CD14-positive monocyte (primary cell): Measurements from ENCODE around the gene SLF2. TPM values are rescaled to one million over a fixed set of nuclear protein-coding genes. Genes with fewer than 3 reads are reported as not detected.
A peak's percentile ranks its signal among the peaks of the same experiment; 100 is the strongest.

ENCODE experiments used
- DNase-seq, 3 donors: peaks; one replicate each; pipeline ENCODE4 v3.0.0-alpha.2; 2011 to 2022
- H2AFZ ChIP-seq: 2 replicates; pipeline ENCODE4 v1.6.0; 2012; ENCODE audit warnings: mild to moderate bottlenecking, low read depth, low read length, inconsistent platforms; ENCODE audit not compliant: insufficient read depth, poor library complexity, severe bottlenecking
- H3K27ac ChIP-seq, 2 donors: 1 replicate in 1 of 2; 2 replicates in 1 of 2; pipeline ENCODE4 v1.5.1; 2012 to 2013; ENCODE audit warnings: low read length in 2 of 2, control low read depth in 1 of 2, inconsistent platforms in 1 of 2, low read depth in 1 of 2, mild to moderate bottlenecking in 1 of 2
- H3K27me3 ChIP-seq, 2 donors: one replicate each; pipeline versions ENCODE4 v1.6.0 to v1.6.1; 2011 to 2013; ENCODE audit warnings: low read length in 2 of 2; ENCODE audit not compliant: control insufficient read depth in 2 of 2, insufficient read depth in 2 of 2
- H3K36me3 ChIP-seq, 2 donors: replicated peaks in 1 of 2; 1 replicate in 1 of 2; 2 replicates in 1 of 2; pipeline versions ENCODE4 v1.5.1 to v1.6.1; 2012 to 2013; ENCODE audit warnings: low read length in 2 of 2, control low read depth in 1 of 2, inconsistent platforms in 1 of 2, mild to moderate bottlenecking in 1 of 2; ENCODE audit not compliant: insufficient read depth in 2 of 2, control insufficient read depth in 1 of 2
- H3K4me1 ChIP-seq, 2 donors: 1 replicate in 1 of 2; 2 replicates in 1 of 2; pipeline versions ENCODE4 v1.5.1 to v1.6.1; 2012 to 2013; ENCODE audit warnings: low read length in 2 of 2, control low read depth in 1 of 2, inconsistent platforms in 1 of 2, mild to moderate bottlenecking in 1 of 2, moderate library complexity in 1 of 2; ENCODE audit not compliant: insufficient read depth in 2 of 2, control insufficient read depth in 1 of 2
- H3K4me2 ChIP-seq: replicated peaks from 2 replicates; pipeline ENCODE3; 2012; ENCODE audit warnings: low read length, moderate library complexity, mild to moderate bottlenecking; ENCODE audit not compliant: poor library complexity, severe bottlenecking; ENCODE audit errors: extremely low read depth
- H3K4me3 ChIP-seq, 3 experiments: fragments of 200-600 bp in 1 of 3; sonication (generic) in 1 of 3; replicated peaks in 1 of 3; 1 replicate in 2 of 3; 2 replicates in 1 of 3; pipeline ENCODE4 v1.5.1; 2011 to 2013; ENCODE audit warnings: low read length in 3 of 3, mild to moderate bottlenecking in 3 of 3, control low read depth in 2 of 3, low read depth in 2 of 3, inconsistent platforms in 1 of 3, moderate library complexity in 1 of 3
- H3K79me2 ChIP-seq: 2 replicates; pipeline ENCODE4 v1.6.0; 2012; ENCODE audit warnings: mild to moderate bottlenecking, control low read depth, inconsistent platforms, low read length, moderate library complexity; ENCODE audit not compliant: insufficient read depth
- H3K9ac ChIP-seq: 2 replicates; pipeline ENCODE4 v1.6.0; 2017; ENCODE audit warnings: low read length, mild to moderate bottlenecking; ENCODE audit not compliant: insufficient read depth, poor library complexity, severe bottlenecking
- H3K9me3 ChIP-seq, 2 donors: replicated peaks in 1 of 2; 1 replicate in 1 of 2; 2 replicates in 1 of 2; pipeline versions ENCODE4 v1.5.1 to v1.6.1; 2012 to 2013; ENCODE audit warnings: low read length in 2 of 2, control low read depth in 1 of 2; ENCODE audit not compliant: control insufficient read depth in 1 of 2, insufficient read depth in 1 of 2
- H4K20me1 ChIP-seq: 2 replicates; pipeline ENCODE4 v1.6.0; 2012; ENCODE audit warnings: mild to moderate bottlenecking, low read length, control low read depth, moderate library complexity; ENCODE audit not compliant: insufficient read depth
- H3K27ac Mint-ChIP-seq, 7 donors: one replicate each; pipeline ENCODE4 v1.8.0; 2020; ENCODE audit warnings: mild to moderate bottlenecking in 7 of 7, mixed read lengths in 7 of 7, moderate library complexity in 6 of 7, inconsistent platforms in 2 of 7
- H3K27me3 Mint-ChIP-seq, 3 donors: one replicate each; pipeline ENCODE4 v1.8.0; 2021 to 2022; ENCODE audit warnings: low read depth in 3 of 3, mild to moderate bottlenecking in 3 of 3, mixed read lengths in 3 of 3, moderate library complexity in 3 of 3, inconsistent platforms in 1 of 3
- H3K36me3 Mint-ChIP-seq, 2 donors: one replicate each; pipeline ENCODE4 v1.8.0; 2020; ENCODE audit warnings: mixed read lengths in 2 of 2, inconsistent platforms in 1 of 2, mild to moderate bottlenecking in 1 of 2
- H3K4me1 Mint-ChIP-seq: one replicate; pipeline ENCODE4 v1.8.0; 2020; ENCODE audit warnings: mild to moderate bottlenecking, mixed read lengths
- H3K4me3 Mint-ChIP-seq, 2 donors: one replicate each; pipeline ENCODE4 v1.8.0; 2020; ENCODE audit warnings: mild to moderate bottlenecking in 2 of 2, mixed read lengths in 2 of 2, moderate library complexity in 1 of 2
- H3K9me3 Mint-ChIP-seq, 7 donors: one replicate each; pipeline ENCODE4 v1.8.0; 2020 to 2022; ENCODE audit warnings: mixed read lengths in 7 of 7, mild to moderate bottlenecking in 6 of 7, moderate library complexity in 6 of 7, inconsistent platforms in 2 of 7
- CTCF ChIP-seq: fragments of 200-600 bp; IDR thresholded peaks from one replicate; pipeline ENCODE4 v1.8.0; 2022; ENCODE audit warnings: antibody characterized with exemption, mild to moderate bottlenecking
- WGBS: methylation state at CpG from one replicate; pipeline ENCODE4 v1.1.5; 2013; ENCODE audit warnings: missing lambda C conversion rate; ENCODE audit not compliant: insufficient coverage; 5-methylcytosine and 5-hydroxymethylcytosine counted together
- intact Hi-C, 2 donors: fragments of 100-400 bp; cut with micrococcal nuclease; formaldehyde crosslinking; loops; one replicate each; pipeline versions ENCODE4 v1.15.0 to v1.15.1; 2023
- polyA plus RNA-seq, 3 donors: library from polyadenylated mRNA; depleted of rRNA in 1 of 3; unstranded in 2 of 3; stranded (reverse) in 1 of 3; fragments of 300-500 nt in 2 of 3; fragments of >200 nt in 1 of 3; fragmentation: Illumina TruSeq in 2 of 3; gene quantifications; 1 replicate in 2 of 3; 2 replicates in 1 of 3; pipeline ENCODE4 v1.2.3, GENCODE V29; 2012 to 2021

The SLF2 gene
- polyA plus RNA-seq, 3 donors, result 5.8 to 11.3 (median 6.4) TPM

- Histone ChIP-seq H3K79me2 (peaks cover 30% of the 10 kb centered on the region), H3K9ac (no peak overlapping the region), H3K4me2 (no peak overlapping the region), H3K9me3 (no peaks in the 10 kb centered on the region), H3K27me3 (no peaks in the 10 kb centered on the region), H3K27ac (no peak overlapping the region), H4K20me1 (peaks cover 33% of the 10 kb centered on the region), H3K4me1 (peaks cover 20 to 22% of the 10 kb centered on the region in 2 donors), H2AFZ (peak overlapping the region; percentile 100), H3K36me3 (peaks cover 5 to 13% of the 10 kb centered on the region in 2 donors), H3K4me3 (no peak overlapping the region)
- no peak overlapping the region for H3K4me3 Mint-ChIP-seq
- TF ChIP-seq CTCF, result no peak
- peaks cover 31% of the 10 kb centered on the region for H3K4me1 Mint-ChIP-seq
- no peak overlapping the region for H3K27ac Mint-ChIP-seq
- DNase-seq, result no peak
- H3K9me3 Mint-ChIP-seq, result no peaks in the 10 kb centered on the region
- intact Hi-C loops, result loop anchor here (5.0 to 10.0 kb wide), 2 partner anchors 73 to 76 kb away; partner anchors contain the start of genes MRPL43 (in 2 of the 2) and TWNK (in 2 of the 2)
- WGBS, result no CpG with 5 or more reads among the region's 4 CpGs
- peaks cover 0 to 4% (median 2%) of the 10 kb centered on the region in 3 donors for H3K27me3 Mint-ChIP-seq
- peaks cover 8 to 9% of the 10 kb centered on the region in 2 donors for H3K36me3 Mint-ChIP-seq
Measured at GRCh38 chr10:100911472-100911871, 1.3 kb upstream of the SLF2 start.

- Histone ChIP-seq H3K4me3 (peak overlapping the region; percentile 52 to 99 (median 79)), H3K27me3 (no peaks in the 10 kb centered on the region), H3K9ac (peak overlapping the region; percentile 69), H3K36me3 (peaks cover 11 to 19% of the 10 kb centered on the region in 2 donors), H3K9me3 (no peaks in the 10 kb centered on the region), H2AFZ (peak overlapping the region; percentile 100), H3K27ac (peak overlapping the region; percentile 47 to 85), H3K4me1 (peaks cover 20 to 22% of the 10 kb centered on the region in 2 donors), H3K4me2 (peak overlapping the region; percentile 87), H4K20me1 (peaks cover 34% of the 10 kb centered on the region), H3K79me2 (peaks cover 30% of the 10 kb centered on the region)
- Mint-ChIP-seq H3K27me3 (peaks cover 0 to 4% (median 0%) of the 10 kb centered on the region in 3 donors), H3K4me3 (peak overlapping the region; percentile 86 to 99), H3K4me1 (peaks cover 31% of the 10 kb centered on the region), H3K36me3 (peaks cover 14% of the 10 kb centered on the region in 2 donors), H3K9me3 (no peaks in the 10 kb centered on the region), H3K27ac (peak overlapping the region; percentile 35 to 97 (median 85))
- intact Hi-C loops, result loop anchor here (5.0 to 10.0 kb wide), 2 partner anchors 73 to 75 kb away; partner anchors contain the start of genes MRPL43 (in 2 of the 2) and TWNK (in 2 of the 2)
- WGBS, result 2% methylated on average over 6 of the region's 12 CpGs
- no peak for TF ChIP-seq CTCF
- no peak for DNase-seq
Measured at GRCh38 chr10:100912013-100912604, 654 bp upstream of the SLF2 start.
